Measurements from ENCODE around the gene NHERF1.

NHERF1 gene

GRCh38 chr17:74795327-74796020, 47.0 kb downstream of the NHERF1 start:
- DNase-seq (ENCODE audit: low read depth): no peak
- H3K4me3 ChIP-seq (ENCODE audit: low read length): no peak overlapping the region
- TF ChIP-seq CTCF (conservative IDR thresholded peaks at IDR 0.05; ENCODE audit: low read length): no peak

- TF ChIP-seq CTCF (conservative IDR thresholded peaks at IDR 0.05; ENCODE audit: low read length): no peak
- H3K4me3 ChIP-seq (ENCODE audit: low read length): no peak overlapping the region
- DNase-seq (ENCODE audit: low read depth): no peak
Measured at GRCh38 chr17:74796211-74796610, 47.8 kb downstream of the NHERF1 start.

- no peak overlapping the region for H3K4me3 ChIP-seq (ENCODE audit: low read length)
- no peak for TF ChIP-seq CTCF (conservative IDR thresholded peaks at IDR 0.05; ENCODE audit: low read length)
- DNase-seq (ENCODE audit: low read depth): no peak
Measured at GRCh38 chr17:74796866-74797265, 48.4 kb downstream of the NHERF1 start.

GRCh38 chr17:74797824-74798223, 49.4 kb downstream of the NHERF1 start:
- no peak for TF ChIP-seq CTCF (conservative IDR thresholded peaks at IDR 0.05; ENCODE audit: low read length)
- DNase-seq (ENCODE audit: low read depth): no peak
- no peak overlapping the region for H3K4me3 ChIP-seq (ENCODE audit: low read length)

GRCh38 chr17:74798239-74798707, 49.8 kb downstream of the NHERF1 start:
- H3K4me3 ChIP-seq (ENCODE audit: low read length): no peak overlapping the region
- TF ChIP-seq CTCF (conservative IDR thresholded peaks at IDR 0.05; ENCODE audit: low read length): no peak
- peak; percentile 78 for DNase-seq (ENCODE audit: low read depth)

GRCh38 chr17:74799097-74799496, 50.7 kb downstream of the NHERF1 start:
- no peak overlapping the region for H3K4me3 ChIP-seq (ENCODE audit: low read length)
- no peak for TF ChIP-seq CTCF (conservative IDR thresholded peaks at IDR 0.05; ENCODE audit: low read length)
- DNase-seq (ENCODE audit: low read depth): no peak

GRCh38 chr17:74800531-74800930, 52.1 kb downstream of the NHERF1 start:
- H3K4me3 ChIP-seq (ENCODE audit: low read length): no peak overlapping the region
- DNase-seq (ENCODE audit: low read depth): no peak
- TF ChIP-seq CTCF (conservative IDR thresholded peaks at IDR 0.05; ENCODE audit: low read length): no peak

Measured in AG10803 (cell line).